ENCODE results near the gene MYH9. TPM values are rescaled to one million over a fixed set of nuclear protein-coding genes. Genes with fewer than 3 reads are reported as not detected.
A peak's percentile ranks its signal among the peaks of the same experiment; 100 is the strongest.

MYH9 gene
- total RNA-seq, 1 donor from 2014 or later = 277 TPM

GRCh38 chr22:36367479-36367878, 20.3 kb downstream of the MYH9 start:
- Mint-ChIP-seq H3K4me1 (ENCODE audit: unreplicated experiment) (peaks cover 81% of the 10 kb centered on the region), H3K36me3 (peaks cover 4% of the 10 kb centered on the region), H3K4me3 (no peak overlapping the region), H3K27ac (peak overlapping the region; percentile 79), H3K27me3 (no peaks in the 10 kb centered on the region), H3K9me3 (no peaks in the 10 kb centered on the region)
- no peak for TF ChIP-seq CTCF (conservative IDR thresholded peaks at IDR 0.05)
- no peak for DNase-seq (ENCODE audit: extremely low spot score, unreplicated experiment)

DNA sequence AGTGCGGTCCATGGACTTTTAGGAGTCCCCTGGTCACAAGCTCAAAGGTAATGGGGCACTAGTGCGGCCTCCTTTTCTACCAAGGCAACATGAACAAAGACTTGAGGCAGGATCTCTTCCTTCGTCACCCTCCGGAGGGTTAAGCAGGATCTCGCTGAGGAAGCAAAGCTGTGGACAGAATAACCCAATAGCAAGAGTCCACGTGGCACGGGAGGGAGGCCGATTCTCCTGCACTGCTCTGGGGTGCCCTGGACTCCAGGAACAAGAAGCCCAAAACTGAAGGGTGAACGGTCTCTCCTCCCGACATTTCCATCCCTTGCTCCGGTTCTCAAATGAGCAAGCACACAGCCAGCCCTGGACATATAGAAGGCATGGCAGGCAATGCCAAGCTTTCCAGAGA, 20.7 kb downstream of the MYH9 start:
- Mint-ChIP-seq H3K27me3 (no peaks in the 10 kb centered on the region), H3K36me3 (peaks cover 4% of the 10 kb centered on the region), H3K27ac (peak overlapping the region; percentile 79), H3K9me3 (no peaks in the 10 kb centered on the region), H3K4me1 (ENCODE audit: unreplicated experiment) (peaks cover 81% of the 10 kb centered on the region), H3K4me3 (no peak overlapping the region)
- TF ChIP-seq CTCF (conservative IDR thresholded peaks at IDR 0.05) = no peak
- DNase-seq (ENCODE audit: extremely low spot score, unreplicated experiment) = no peak

- no peak for DNase-seq (ENCODE audit: extremely low spot score, unreplicated experiment)
- Mint-ChIP-seq H3K27ac (peak overlapping the region; percentile 79), H3K9me3 (no peaks in the 10 kb centered on the region), H3K36me3 (peaks cover 4% of the 10 kb centered on the region), H3K4me3 (peak overlapping the region; percentile 58), H3K27me3 (no peaks in the 10 kb centered on the region), H3K4me1 (ENCODE audit: unreplicated experiment) (peaks cover 81% of the 10 kb centered on the region)
- no peak for TF ChIP-seq CTCF (conservative IDR thresholded peaks at IDR 0.05)
These were observed 21.5 kb downstream of the MYH9 start for GRCh38 chr22:36366291-36366708.

DNA sequence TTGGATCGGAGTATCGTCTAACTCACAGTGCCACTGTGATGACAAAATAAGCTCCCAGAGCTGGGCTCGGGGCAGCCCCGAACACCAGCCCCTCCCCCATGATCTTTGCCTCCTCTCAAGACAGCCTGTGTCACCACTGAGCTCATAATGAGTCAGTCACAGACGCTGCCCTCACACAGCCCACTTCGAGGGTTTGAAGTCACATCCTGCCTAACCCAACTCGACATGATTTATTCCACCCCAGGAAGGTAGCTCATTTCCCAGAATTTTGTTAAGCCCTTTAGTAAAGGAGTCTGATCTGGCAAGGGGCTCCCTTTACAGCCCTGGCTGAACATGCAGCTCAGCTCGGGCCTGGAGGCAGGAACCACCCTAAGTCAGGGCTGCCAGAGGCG, 22.8 kb downstream of the MYH9 start:
- TF ChIP-seq CTCF (conservative IDR thresholded peaks at IDR 0.05) = no peak
- no peak for DNase-seq (ENCODE audit: extremely low spot score, unreplicated experiment)
- Mint-ChIP-seq H3K4me3 (peak overlapping the region; percentile 49), H3K27me3 (no peaks in the 10 kb centered on the region), H3K4me1 (ENCODE audit: unreplicated experiment) (peaks cover 75% of the 10 kb centered on the region), H3K36me3 (peaks cover 4% of the 10 kb centered on the region), H3K27ac (peak overlapping the region; percentile 91), H3K9me3 (no peaks in the 10 kb centered on the region)

GRCh38 chr22:36364255-36365019, 23.3 kb downstream of the MYH9 start:
- TF ChIP-seq CTCF (conservative IDR thresholded peaks at IDR 0.05) = no peak
- Mint-ChIP-seq H3K27ac (peak overlapping the region; percentile 91), H3K36me3 (peaks cover 4% of the 10 kb centered on the region), H3K27me3 (no peaks in the 10 kb centered on the region), H3K4me1 (ENCODE audit: unreplicated experiment) (peaks cover 72% of the 10 kb centered on the region), H3K9me3 (no peaks in the 10 kb centered on the region), H3K4me3 (peak overlapping the region; percentile 64)
- DNase-seq (ENCODE audit: extremely low spot score, unreplicated experiment) = no peak

Data from type B pancreatic cell (in vitro differentiated cells).